PC-3 (cell line): ENCODE data around the gene GAB2. TPM values are rescaled to one million over a fixed set of nuclear protein-coding genes. Genes with fewer than 3 reads are reported as not detected.

Experiments used
- ATAC-seq: fragments of 200-7000 bp; cut with Tn5 transposase; 2 replicates; pipeline ENCODE4 v1.9.1; 2020; ENCODE audit warnings: mild to moderate bottlenecking, moderate library complexity
- BruUV-seq: library from RNA; stranded (reverse); fragments of 400-500 nt; replicated peaks from 2 replicates; lab custom pipeline; 2021; lab: Mats Ljungman, UMichigan
- CTCF ChIA-PET: fragments of 300-600 bp; sonication (Branson Sonifier 250); formaldehyde crosslinking; loops from one replicate; lab custom pipeline; 2022; ENCODE audit warnings: antibody characterized with exemption; lab: Charles Lee
- POLR2A ChIA-PET: fragments of 300-600 bp; sonication (Branson Sonifier 250); formaldehyde crosslinking; loops from one replicate; lab custom pipeline; 2022; ENCODE audit warnings: antibody characterized with exemption; ENCODE audit not compliant: unreplicated experiment; lab: Charles Lee
- DNase-seq: peaks from one replicate; pipeline ENCODE4 v3.0.0-alpha.2; 2015
- H2AFZ ChIP-seq: fragments of 300-600 bp; sonication (generic); 2 replicates; pipeline ENCODE4 v1.6.0; 2016; ENCODE audit warnings: antibody characterized with exemption, low read length
- H3F3A ChIP-seq: fragments of 300-600 bp; sonication (generic); one replicate; pipeline ENCODE4 v1.6.0; 2017; ENCODE audit warnings: antibody characterized with exemption, low read length, control low read depth, mild to moderate bottlenecking; ENCODE audit not compliant: unreplicated experiment
- H3K27ac ChIP-seq: fragments of 300-600 bp; sonication (generic); 2 replicates; pipeline ENCODE4 v1.5.1; 2016; ENCODE audit warnings: mild to moderate bottlenecking, low read length
- H3K27me3 ChIP-seq: fragments of 300-600 bp; sonication (generic); 2 replicates; pipeline ENCODE4 v1.6.1; 2016; ENCODE audit warnings: low read length, mixed read lengths
- H3K36me3 ChIP-seq: fragments of 300-600 bp; sonication (generic); 2 replicates; pipeline ENCODE4 v1.6.1; 2016; ENCODE audit warnings: low read depth, mixed run types, low read length, mixed read lengths
- H3K4me1 ChIP-seq: fragments of 300-600 bp; sonication (generic); 2 replicates; pipeline ENCODE4 v1.5.1; 2016; ENCODE audit warnings: low read length; ENCODE audit not compliant: insufficient read depth
- H3K4me2 ChIP-seq: fragments of 300-600 bp; sonication (generic); 2 replicates; pipeline ENCODE4 v1.6.0; 2016; ENCODE audit warnings: low read length
- H3K4me3 ChIP-seq: fragments of 300-600 bp; sonication (generic); 2 replicates; pipeline ENCODE4 v1.5.1; 2016; ENCODE audit warnings: mild to moderate bottlenecking, low read length, mixed read lengths
- H3K79me2 ChIP-seq: fragments of 300-600 bp; sonication (generic); 2 replicates; pipeline ENCODE4 v1.6.1; 2017; ENCODE audit warnings: low read length, mixed read lengths
- H3K9ac ChIP-seq: fragments of 300-600 bp; sonication (generic); 2 replicates; pipeline ENCODE4 v1.6.0; 2016; ENCODE audit warnings: mild to moderate bottlenecking, low read length
- H3K9me2 ChIP-seq: fragments of 300-600 bp; sonication (generic); replicated peaks from 2 replicates; pipeline ENCODE4 v1.6.1; 2016; ENCODE audit warnings: mixed run types, low read length, mixed read lengths
- H3K9me3 ChIP-seq: fragments of 300-600 bp; sonication (generic); 2 replicates; pipeline ENCODE4 v1.6.1; 2016; ENCODE audit warnings: low read length, mixed read lengths
- H4K20me1 ChIP-seq: fragments of 300-600 bp; sonication (generic); 2 replicates; pipeline ENCODE4 v1.6.1; 2016; ENCODE audit warnings: low read length, mixed read lengths
- CTCF ChIP-seq: fragments of 300-600 bp; sonication (generic); conservative IDR thresholded peaks from 2 replicates; pipeline ENCODE4 v1.5.1; 2017; ENCODE audit warnings: antibody characterized with exemption, low read depth, mild to moderate bottlenecking, low read length
- EZH2 ChIP-seq: fragments of 300-600 bp; sonication (generic); IDR thresholded peaks from one replicate; pipeline ENCODE4 v1.6.1; 2017; ENCODE audit warnings: antibody characterized with exemption, mild to moderate bottlenecking, low read length; ENCODE audit not compliant: unreplicated experiment
- EZH2phosphoT487 ChIP-seq: fragments of 300-600 bp; sonication (generic); IDR thresholded peaks from 2 replicates; pipeline ENCODE4 v1.6.1; 2018; ENCODE audit warnings: mild to moderate bottlenecking, antibody characterized with exemption, low read length, borderline replicate concordance
- intact Hi-C: fragments of 100-400 bp; cut with micrococcal nuclease; formaldehyde crosslinking; loops from 2 replicates; pipeline ENCODE4 v1.9.0; 2023
- total RNA-seq: library from RNA; depleted of rRNA; stranded (reverse); fragments of >200 nt; gene quantifications from 2 replicates; pipeline ENCODE4 v1.2.3, GENCODE V29; 2014

GAB2 gene
- total RNA-seq, 1 experiment from 2014 or later: 7.1 TPM

- no peak for TF ChIP-seq EZH2phosphoT487
- TF ChIP-seq EZH2: no peak
- no peak for TF ChIP-seq CTCF
- intact Hi-C loops: no loop called here
- no peaks in the 10 kb centered on the region for H4K20me1 ChIP-seq
- no peak overlapping the region for H3K9ac ChIP-seq
- ChIA-PET POLR2A (no interaction called here), CTCF (no interaction called here)
- H3K9me2 ChIP-seq: no peaks in the 10 kb centered on the region
- no peak overlapping the region for H2AFZ ChIP-seq
- peaks cover 6% of the 10 kb centered on the region; the same call in 1 of the 2 replicates for H3K36me3 ChIP-seq
- H3K27me3 ChIP-seq: no peaks in the 10 kb centered on the region
- no peaks in the 10 kb centered on the region for H3K4me1 ChIP-seq
- H3K79me2 ChIP-seq: no peaks in the 10 kb centered on the region
- no peak overlapping the region for H3K27ac ChIP-seq
- BruUV-seq: no TSS peak
- DNase-seq (no peak), ATAC-seq (no peak)
- no peak overlapping the region for H3K4me2 ChIP-seq
- no peak overlapping the region for H3K4me3 ChIP-seq
- H3F3A ChIP-seq: no peaks in the 10 kb centered on the region
- H3K9me3 ChIP-seq: no peaks in the 10 kb centered on the region
Measured at GRCh38 chr11:78200553-78200952, 217.1 kb downstream of the GAB2 start.

GRCh38 chr11:78200061-78200460 lies 217.6 kb downstream of the GAB2 start:
- Histone ChIP-seq H3K27ac (no peak overlapping the region), H3K9ac (no peak overlapping the region), H3K4me1 (no peaks in the 10 kb centered on the region), H2AFZ (no peak overlapping the region), H3K36me3 (peaks cover 2% of the 10 kb centered on the region; the same call in 1 of the 2 replicates), H3K79me2 (no peaks in the 10 kb centered on the region), H3K4me2 (no peak overlapping the region), H4K20me1 (no peaks in the 10 kb centered on the region), H3K4me3 (no peak overlapping the region), H3K9me2 (no peaks in the 10 kb centered on the region), H3F3A (no peaks in the 10 kb centered on the region), H3K27me3 (no peaks in the 10 kb centered on the region), H3K9me3 (no peaks in the 10 kb centered on the region)
- CTCF ChIA-PET: no interaction called here
- intact Hi-C loops: no loop called here
- POLR2A ChIA-PET: interaction anchor here (0.5 kb wide), 1 partner anchor 25 kb away, joined by 8 read pairs; no protein-coding TSS in a partner anchor
- DNase-seq (no peak), ATAC-seq (no peak)
- TF ChIP-seq CTCF (no peak), EZH2phosphoT487 (no peak), EZH2 (no peak)
- BruUV-seq: no TSS peak

GRCh38 chr11:78199653-78200015 lies 218.0 kb downstream of the GAB2 start:
- intact Hi-C loops: no loop called here
- peaks cover 2% of the 10 kb centered on the region; the same call in 1 of the 2 replicates for H3K36me3 ChIP-seq
- no peak overlapping the region for H3K4me2 ChIP-seq
- no peaks in the 10 kb centered on the region for H4K20me1 ChIP-seq
- DNase-seq (no peak), ATAC-seq (no peak)
- ChIA-PET CTCF (no interaction called here), POLR2A (interaction anchor here (0.5 kb wide), 1 partner anchor 24 kb away, joined by 8 read pairs; no protein-coding TSS in a partner anchor)
- H3K9me2 ChIP-seq: no peaks in the 10 kb centered on the region
- TF ChIP-seq CTCF (no peak), EZH2phosphoT487 (no peak), EZH2 (no peak)
- H2AFZ ChIP-seq: no peak overlapping the region
- H3K9me3 ChIP-seq: no peaks in the 10 kb centered on the region
- no peaks in the 10 kb centered on the region for H3K27me3 ChIP-seq
- no peak overlapping the region for H3K27ac ChIP-seq
- H3K4me3 ChIP-seq: no peak overlapping the region
- no peaks in the 10 kb centered on the region for H3K79me2 ChIP-seq
- H3K4me1 ChIP-seq: peaks cover 3% of the 10 kb centered on the region
- H3K9ac ChIP-seq: no peak overlapping the region
- H3F3A ChIP-seq: no peaks in the 10 kb centered on the region
- no TSS peak for BruUV-seq
